HG03442 (cell line): ENCODE results near the gene ARID1A.
"Not testable (repeated sequence)": the region's sequence is repeated elsewhere in the genome, so short reads cannot be mapped to it uniquely, and the experiment has no call there.

Experiments
- ATAC-seq: cut with Tn5 transposase; IDR thresholded peaks from one replicate; pipeline ENCODE4 v1.9.1; 2021; ENCODE audit warnings: mild to moderate bottlenecking, moderate library complexity; ENCODE audit not compliant: unreplicated experiment

ARID1A gene

GRCh38 chr1:26695356-26696118, at the start of gene ARID1A:
Gene ARID1A, plus strand, starts transcription at chr1:26696015. Its CDS starts 389 bp downstream, at chr1:26696404.
- ATAC-seq: peak; percentile 39

GRCh38 chr1:26664802-26665201, 31.0 kb upstream of the ARID1A start:
- ATAC-seq: no peak

- no peak for ATAC-seq
Measured at GRCh38 chr1:26666855-26667254, 29.0 kb upstream of the ARID1A start.

GRCh38 chr1:26668106-26668786, 27.6 kb upstream of the ARID1A start:
- not testable (repeated sequence) for ATAC-seq

GRCh38 chr1:26677306-26678115, 18.3 kb upstream of the ARID1A start:
- peak; percentile 72 for ATAC-seq

GRCh38 chr1:26684763-26685508, 10.9 kb upstream of the ARID1A start:
- ATAC-seq: no peak

- ATAC-seq: no peak
Measured at GRCh38 chr1:26686795-26687194, 9.0 kb upstream of the ARID1A start.

GRCh38 chr1:26689504-26689903, 6.3 kb upstream of the ARID1A start:
- ATAC-seq: no peak

GRCh38 chr1:26690157-26690556, 5.7 kb upstream of the ARID1A start:
- ATAC-seq: no peak

- no peak for ATAC-seq
Measured at GRCh38 chr1:26690576-26691031, 5.2 kb upstream of the ARID1A start.

- no peak for ATAC-seq
Measured at GRCh38 chr1:26692211-26692792, 3.5 kb upstream of the ARID1A start.

- peak; percentile 28 for ATAC-seq
Measured at GRCh38 chr1:26692793-26693490, 2.9 kb upstream of the ARID1A start.

- no peak for ATAC-seq
Measured at GRCh38 chr1:26693599-26694572, 1.9 kb upstream of the ARID1A start.

- no peak for ATAC-seq
Measured at GRCh38 chr1:26694638-26695355, 1.0 kb upstream of the ARID1A start.

GRCh38 chr1:26696119-26696653, 371 bp downstream of the ARID1A start:
- ATAC-seq: no peak

GRCh38 chr1:26696654-26697430, 1.0 kb downstream of the ARID1A start:
- ATAC-seq: no peak

GRCh38 chr1:26697431-26697977, 1.7 kb downstream of the ARID1A start:
- ATAC-seq: no peak
